ENCODE measurements around the gene CD200. TPM values are rescaled to one million over a fixed set of nuclear protein-coding genes. Genes with fewer than 3 reads are reported as not detected.
"Not testable (repeated sequence)": the region's sequence is repeated elsewhere in the genome, so short reads cannot be mapped to it uniquely, and the experiment has no call there.

CD200 gene
- polyA plus RNA-seq, 3 donors, result 39.5 to 44.1 (median 43.0) TPM

- no peak for DNase-seq (ENCODE audit: low read depth in 3 of 3, low spot score in 2 of 3)
Observed at GRCh38 chr3:112357930-112358780, 25.2 kb downstream of the CD200 start.

GRCh38 chr3:112360561-112360960, 27.6 kb downstream of the CD200 start:
- DNase-seq (ENCODE audit: low read depth in 3 of 3, low spot score in 2 of 3), result no peak

GRCh38 chr3:112362221-112362620, 29.3 kb downstream of the CD200 start:
- no peak for DNase-seq (ENCODE audit: low read depth in 3 of 3, low spot score in 2 of 3)

- no peak for DNase-seq (ENCODE audit: low read depth in 3 of 3, low spot score in 2 of 3)
Observed at GRCh38 chr3:112364291-112364690, 31.3 kb downstream of the CD200 start.

GRCh38 chr3:112365035-112365434, 32.1 kb downstream of the CD200 start:
- DNase-seq (ENCODE audit: low read depth in 3 of 3, low spot score in 2 of 3), result no peak

- DNase-seq (ENCODE audit: low read depth in 3 of 3, low spot score in 2 of 3), result no peak
Observed at GRCh38 chr3:112365636-112366035, 32.7 kb downstream of the CD200 start.

GRCh38 chr3:112366522-112366921, 33.6 kb downstream of the CD200 start:
- no peak for DNase-seq (ENCODE audit: low read depth in 3 of 3, low spot score in 2 of 3)

- no peak for DNase-seq (ENCODE audit: low read depth in 3 of 3, low spot score in 2 of 3)
Observed at GRCh38 chr3:112371569-112371968, 38.6 kb downstream of the CD200 start.

GRCh38 chr3:112372396-112372795, 39.4 kb downstream of the CD200 start:
- no peak for DNase-seq (ENCODE audit: low read depth in 3 of 3, low spot score in 2 of 3)

GRCh38 chr3:112373476-112373875, 40.5 kb downstream of the CD200 start:
- DNase-seq (ENCODE audit: low read depth in 3 of 3, low spot score in 2 of 3), result no peak

- DNase-seq (ENCODE audit: low read depth in 3 of 3, low spot score in 2 of 3), result no peak
Observed at GRCh38 chr3:112373924-112374323, 41.0 kb downstream of the CD200 start.

- no peak for DNase-seq (ENCODE audit: low read depth in 3 of 3, low spot score in 2 of 3)
Observed at GRCh38 chr3:112374333-112374734, 41.4 kb downstream of the CD200 start.

GRCh38 chr3:112375117-112375516, 42.2 kb downstream of the CD200 start:
- DNase-seq (ENCODE audit: low read depth in 3 of 3, low spot score in 2 of 3), result no peak

- no peak for DNase-seq (ENCODE audit: low read depth in 3 of 3, low spot score in 2 of 3)
Observed at GRCh38 chr3:112376241-112376911, 43.4 kb downstream of the CD200 start.

- no peak for DNase-seq (ENCODE audit: low read depth in 3 of 3, low spot score in 2 of 3)
Observed at GRCh38 chr3:112376992-112377391, 44.0 kb downstream of the CD200 start.

- no peak for DNase-seq (ENCODE audit: low read depth in 3 of 3, low spot score in 2 of 3)
Observed at GRCh38 chr3:112377568-112378071, 44.7 kb downstream of the CD200 start.

- not testable (repeated sequence) for DNase-seq (ENCODE audit: low read depth in 3 of 3, low spot score in 2 of 3)
Observed at GRCh38 chr3:112378347-112378746, 45.4 kb downstream of the CD200 start.

- DNase-seq (ENCODE audit: low read depth in 3 of 3, low spot score in 2 of 3), result no peak
Observed at GRCh38 chr3:112379020-112379690, 46.2 kb downstream of the CD200 start.

- no peak for DNase-seq (ENCODE audit: low read depth in 3 of 3, low spot score in 2 of 3)
Observed at GRCh38 chr3:112381673-112382542, 49.0 kb downstream of the CD200 start.

- no peak for DNase-seq (ENCODE audit: low read depth in 3 of 3, low spot score in 2 of 3)
Observed at GRCh38 chr3:112382543-112383160, 49.7 kb downstream of the CD200 start.

Measured in right renal cortex interstitium (tissue), 3 donors.